Caco-2 (cell line): Measurements from ENCODE around the gene KIFC3. TPM values are rescaled to one million over a fixed set of nuclear protein-coding genes. Genes with fewer than 3 reads are reported as not detected.

Experiments
- BruUV-seq: library from RNA; stranded (reverse); fragments of 400-500 nt; replicated peaks from 2 replicates; lab custom pipeline; 2021; lab: Mats Ljungman, UMichigan
- CTCF ChIA-PET: fragments of 300-600 bp; sonication (Branson Sonifier 250); formaldehyde crosslinking; loops from one replicate; lab custom pipeline; 2022; ENCODE audit warnings: antibody characterized with exemption; lab: Charles Lee
- POLR2A ChIA-PET: fragments of 300-600 bp; sonication (Branson Sonifier 250); formaldehyde crosslinking; loops from one replicate; lab custom pipeline; 2022; ENCODE audit warnings: antibody characterized with exemption; lab: Charles Lee
- DNase-seq, 2 experiments: peaks; one replicate each; pipeline versions ENCODE4 v3.0.0 to v3.0.0-alpha.2; 2020 to 2022
- H3K27me3 ChIP-seq: replicated peaks from 2 replicates; pipeline ENCODE4 v1.6.0; 2011; ENCODE audit warnings: low read length; ENCODE audit not compliant: control insufficient read depth, insufficient read depth
- H3K36me3 ChIP-seq: 2 replicates; pipeline ENCODE4 v1.5.1; 2011; ENCODE audit warnings: low read length; ENCODE audit not compliant: control insufficient read depth, insufficient read depth
- H3K4me1 ChIP-seq: fragments of 250-450 bp; sonication (Bioruptor Pico); 2 replicates; pipeline ENCODE4 v1.5.1; 2020; ENCODE audit warnings: mild to moderate bottlenecking
- H3K4me3 ChIP-seq: 2 replicates; pipeline ENCODE4 v1.5.1; 2011; ENCODE audit warnings: low read depth, mild to moderate bottlenecking, control low read depth, low read length
- H3K9me3 ChIP-seq: fragments of 250-450 bp; sonication (Bioruptor Pico); 2 replicates; pipeline ENCODE4 v1.5.1; 2020; ENCODE audit warnings: mild to moderate bottlenecking, moderate library complexity
- H3K27ac Mint-ChIP-seq: one replicate; pipeline ENCODE4 v1.8.0; 2022; ENCODE audit warnings: mixed read lengths; ENCODE audit not compliant: unreplicated experiment
- H3K27me3 Mint-ChIP-seq: one replicate; pipeline ENCODE4 v1.8.0; 2022; ENCODE audit warnings: mixed read lengths; ENCODE audit not compliant: insufficient read depth, unreplicated experiment
- H3K36me3 Mint-ChIP-seq: one replicate; pipeline ENCODE4 v1.8.0; 2022; ENCODE audit warnings: mild to moderate bottlenecking, mixed read lengths; ENCODE audit not compliant: insufficient read depth, unreplicated experiment
- H3K4me1 Mint-ChIP-seq: one replicate; pipeline ENCODE4 v1.8.0; 2022; ENCODE audit warnings: low read depth, mixed read lengths; ENCODE audit not compliant: unreplicated experiment
- H3K4me3 Mint-ChIP-seq: one replicate; pipeline ENCODE4 v1.8.0; 2022; ENCODE audit warnings: mild to moderate bottlenecking, moderate library complexity, mixed read lengths; ENCODE audit not compliant: unreplicated experiment
- H3K9me3 Mint-ChIP-seq: one replicate; pipeline ENCODE4 v1.8.0; 2022; ENCODE audit warnings: mixed read lengths; ENCODE audit not compliant: unreplicated experiment
- CTCF ChIP-seq, 2 experiments: fragments of 200-600 bp in 1 of 2; IDR thresholded peaks; 1 replicate in 1 of 2; 2 replicates in 1 of 2; pipeline versions ENCODE4 v1.5.1 to v1.8.0; 2011 to 2022; ENCODE audit warnings: antibody characterized with exemption in 1 of 2, control low read depth in 1 of 2, inconsistent platforms in 1 of 2, low read depth in 1 of 2, low read length in 1 of 2, mild to moderate bottlenecking in 1 of 2, moderate library complexity in 1 of 2; ENCODE audit not compliant: insufficient read depth in 1 of 2, severe bottlenecking in 1 of 2, unreplicated experiment in 1 of 2
- intact Hi-C: fragments of 100-400 bp; cut with micrococcal nuclease; formaldehyde crosslinking; loops from one replicate; pipeline ENCODE4 v1.10.0; 2022; ENCODE audit not compliant: unreplicated experiment
- total RNA-seq: library from RNA; stranded (reverse); gene quantifications from 2 replicates; pipeline ENCODE4 v1.2.3, GENCODE V29; 2022

The KIFC3 gene
- total RNA-seq, 1 experiment from 2014 or later = 103 TPM

GRCh38 chr16:57843400-57843799 lies 41.1 kb upstream of the KIFC3 start:
- BruUV-seq = no TSS peak
- no peaks in the 10 kb centered on the region for H3K27me3 Mint-ChIP-seq
- H3K4me3 ChIP-seq = no peak overlapping the region
- H3K9me3 ChIP-seq = 0 out of 2 replicates have a peak, but pooled peaks cover 3% of the 10 kb centered on the region
- TF ChIP-seq CTCF (IDR thresholded peaks at IDR 0.05; ENCODE audit: insufficient read depth in 1 of 2, low read depth in 1 of 2, low read length in 1 of 2, severe bottlenecking in 1 of 2, unreplicated experiment in 1 of 2) = no peak
- peaks cover 31% of the 10 kb centered on the region for H3K4me1 ChIP-seq
- H3K9me3 Mint-ChIP-seq = no peaks in the 10 kb centered on the region
- peaks cover 24% of the 10 kb centered on the region for H3K4me1 Mint-ChIP-seq
- ChIA-PET CTCF (interaction anchor here (0.6 kb wide), 1 partner anchor 88 kb away, joined by 3 read pairs; no protein-coding TSS in a partner anchor), POLR2A (no interaction called here)
- no peaks in the 10 kb centered on the region for H3K27me3 ChIP-seq
- no peak for DNase-seq
- H3K27ac Mint-ChIP-seq = no peak overlapping the region
- intact Hi-C loops = no loop called here
- H3K36me3 Mint-ChIP-seq = no peaks in the 10 kb centered on the region
- no peak overlapping the region for H3K4me3 Mint-ChIP-seq
- H3K36me3 ChIP-seq = no peaks in the 10 kb centered on the region

- BruUV-seq = no TSS peak
- POLR2A ChIA-PET = no interaction called here
- H3K4me1 Mint-ChIP-seq = peaks cover 24% of the 10 kb centered on the region
These were observed 40.3 kb upstream of the KIFC3 start for GRCh38 chr16:57842601-57843000.

GRCh38 chr16:57840833-57841232 lies 38.5 kb upstream of the KIFC3 start:
- no peaks in the 10 kb centered on the region for H3K27me3 Mint-ChIP-seq
- H3K9me3 Mint-ChIP-seq = no peaks in the 10 kb centered on the region
- Histone ChIP-seq H3K4me3 (no peak overlapping the region), H3K4me1 (peaks cover 20% of the 10 kb centered on the region), H3K36me3 (no peaks in the 10 kb centered on the region), H3K27me3 (no peaks in the 10 kb centered on the region), H3K9me3 (0 out of 2 replicates have a peak, but pooled peaks cover 3% of the 10 kb centered on the region)
- no peak overlapping the region for H3K4me3 Mint-ChIP-seq
- intact Hi-C loops = loop anchor here (2.0 kb wide), 1 partner anchor 18 kb away; no protein-coding TSS in a partner anchor
- peaks cover 30% of the 10 kb centered on the region for H3K4me1 Mint-ChIP-seq
- H3K27ac Mint-ChIP-seq = peak overlapping the region; percentile 39
- CTCF ChIA-PET = interaction anchor here (0.6 to 1.3 kb wide), 3 partner anchors 22 to 44 kb away, joined by 3 to 6 read pairs (median 3); no protein-coding TSS in a partner anchor
- no peaks in the 10 kb centered on the region for H3K36me3 Mint-ChIP-seq
- peak in 1 of 2 experiments; percentile 41 for DNase-seq
- POLR2A ChIA-PET = no interaction called here
- TF ChIP-seq CTCF (IDR thresholded peaks at IDR 0.05; ENCODE audit: insufficient read depth in 1 of 2, low read depth in 1 of 2, low read length in 1 of 2, severe bottlenecking in 1 of 2, unreplicated experiment in 1 of 2) = no peak
- BruUV-seq = no TSS peak

More at GRCh38 chr16:57842601-57843000, 40.3 kb upstream of the KIFC3 start:
- DNase-seq = no peak
- Histone ChIP-seq H3K4me3 (no peak overlapping the region), H3K9me3 (0 out of 2 replicates have a peak, but pooled peaks cover 3% of the 10 kb centered on the region), H3K4me1 (peaks cover 31% of the 10 kb centered on the region), H3K27me3 (no peaks in the 10 kb centered on the region), H3K36me3 (no peaks in the 10 kb centered on the region)
- intact Hi-C loops = no loop called here
- CTCF ChIA-PET = no interaction called here
- Mint-ChIP-seq H3K27ac (no peak overlapping the region), H3K4me3 (no peak overlapping the region), H3K36me3 (no peaks in the 10 kb centered on the region), H3K27me3 (no peaks in the 10 kb centered on the region), H3K9me3 (no peaks in the 10 kb centered on the region)
- TF ChIP-seq CTCF (IDR thresholded peaks at IDR 0.05; ENCODE audit: insufficient read depth in 1 of 2, low read depth in 1 of 2, low read length in 1 of 2, severe bottlenecking in 1 of 2, unreplicated experiment in 1 of 2) = no peak
